ENCODE measurements around the gene STXBP6. TPM values are rescaled to one million over a fixed set of nuclear protein-coding genes. Genes with fewer than 3 reads are reported as not detected.
A peak's percentile ranks its signal among the peaks of the same experiment; 100 is the strongest.

STXBP6 gene
- total and polyA plus RNA-seq, 2 of the 13 experiments (the other 11 are each of a cell fraction or from before 2014, with no cell fraction given) = 35.3 to 42.8 TPM

GRCh38 chr14:25009891-25010290 is 40.1 kb downstream of the STXBP6 start:
- H3K9ac ChIP-seq (ENCODE audit: insufficient read depth, low read depth, low read length) = no peak overlapping the region
- ChIA-PET CTCF (ENCODE audit: low intra/inter-chr PET ratio, low total read pairs) (no interaction called here), POLR2A (no interaction called here)
- no TSS peak for BruUV-seq (replicated peaks)
- no peaks in the 10 kb centered on the region for H3K27me3 ChIP-seq (ENCODE audit: control insufficient read depth in 1 of 2, insufficient read depth in 2 of 2, low read length in 2 of 2)
- no peak overlapping the region for H3K4me3 ChIP-seq (replicated peaks in 1 of 3; ENCODE audit: insufficient read depth in 1 of 3, low read depth in 2 of 3, low read length in 3 of 3)
- no peak overlapping the region for H3K4me2 ChIP-seq (ENCODE audit: low read depth, low read length)
- H3K9me3 ChIP-seq (ENCODE audit: low read length) = no peaks in the 10 kb centered on the region
- 72% methylated on average over 3 of the region's 3 CpGs for WGBS (ENCODE audit: low lambda C conversion rate)
- H3K4me1 ChIP-seq (ENCODE audit: insufficient read depth, low read length) = peaks cover 50% of the 10 kb centered on the region
- no peak overlapping the region for H3K27ac ChIP-seq (ENCODE audit: extremely low read length, insufficient read depth, low read length)
- FAIRE-seq = no peak
- no peak overlapping the region for H2AFZ ChIP-seq (ENCODE audit: low read length)
- peak; percentile 52 for ATAC-seq
- intact Hi-C loops (cut with micrococcal nuclease; ENCODE audit: unreplicated experiment) = no loop called here
- in situ Hi-C loops (cut with HindIII; ENCODE audit: extremely low pct_ligation_motif_present, low pct_unique_long_range_greater_than_20kb) = no loop called here
- TF ChIP-seq TEAD3 (CRISPR knock-in tag; optimal IDR thresholded peaks at IDR 0.05; ENCODE audit: borderline replicate concordance) (peak; percentile 74), THRA (CRISPR knock-in tag; IDR thresholded peaks at IDR 0.05; ENCODE audit: borderline replicate concordance) (no peak), CTCF (CRISPR knock-in tag; IDR thresholded peaks at IDR 0.05) (no peak), ZNF513 (CRISPR knock-in tag; conservative IDR thresholded peaks at IDR 0.05) (no peak), PHF21A (CRISPR knock-in tag; IDR thresholded peaks at IDR 0.05) (0 out of 2 replicates have a peak, but pooled peaks have one; percentile 17), BCL6 (CRISPR knock-in tag; IDR thresholded peaks at IDR 0.05) (peak; percentile 17; the same call in 1 of the 2 replicates)
- no peaks in the 10 kb centered on the region for H4K20me1 ChIP-seq (ENCODE audit: insufficient read depth, low read length)
- DNase-seq (ENCODE audit: low spot score) = peak; percentile 70
- H3K36me3 ChIP-seq (replicated peaks in 1 of 2; ENCODE audit: control insufficient read depth in 1 of 2, insufficient read depth in 2 of 2, low read length in 2 of 2) = no peaks in the 10 kb centered on the region
- H3K79me2 ChIP-seq (ENCODE audit: insufficient read depth, low read length) = peaks cover 10% of the 10 kb centered on the region

Data from HepG2 (cell line).